Stimulated activated naive CD8-positive, alpha-beta T cell treated with anti-CD3 and anti-CD28 coated beads, Interleukin-15, Interleukin-2, amounts not matched to agents 100 ng/mL and 50 ng/mL, for 24 hours (primary cell): ENCODE data around the gene VENTX.

Source experiments
- H3K27ac Mint-ChIP-seq: one replicate; pipeline ENCODE4 v1.8.0; 2021; ENCODE audit warnings: mild to moderate bottlenecking, mixed read lengths
- H3K27me3 Mint-ChIP-seq: one replicate; pipeline ENCODE4 v1.8.0; 2021; ENCODE audit warnings: mixed read lengths
- H3K36me3 Mint-ChIP-seq: one replicate; pipeline ENCODE4 v1.8.0; 2021; ENCODE audit warnings: low read depth, mixed read lengths
- H3K4me1 Mint-ChIP-seq: one replicate; pipeline ENCODE4 v1.8.0; 2021; ENCODE audit warnings: low read depth, mixed read lengths
- H3K4me3 Mint-ChIP-seq: one replicate; pipeline ENCODE4 v1.8.0; 2021; ENCODE audit warnings: mild to moderate bottlenecking, mixed read lengths
- H3K9me3 Mint-ChIP-seq: one replicate; pipeline ENCODE4 v1.8.0; 2021; ENCODE audit warnings: mixed read lengths

Gene VENTX

GRCh38 chr10:133207627-133208026 lies 30.0 kb upstream of the VENTX start:
- Mint-ChIP-seq H3K4me1 (no peaks in the 10 kb centered on the region), H3K27ac (no peak overlapping the region), H3K4me3 (no peak overlapping the region), H3K9me3 (no peaks in the 10 kb centered on the region), H3K27me3 (no peaks in the 10 kb centered on the region), H3K36me3 (no peaks in the 10 kb centered on the region)

- Mint-ChIP-seq H3K27ac (no peak overlapping the region), H3K9me3 (no peaks in the 10 kb centered on the region), H3K4me3 (no peak overlapping the region), H3K36me3 (no peaks in the 10 kb centered on the region), H3K27me3 (no peaks in the 10 kb centered on the region), H3K4me1 (no peaks in the 10 kb centered on the region)
These were observed 29.2 kb upstream of the VENTX start for GRCh38 chr10:133208466-133208865.

GRCh38 chr10:133209117-133209516 lies 28.5 kb upstream of the VENTX start:
- no peaks in the 10 kb centered on the region for H3K4me1 Mint-ChIP-seq
- no peaks in the 10 kb centered on the region for H3K9me3 Mint-ChIP-seq
- no peaks in the 10 kb centered on the region for H3K27me3 Mint-ChIP-seq
- no peak overlapping the region for H3K27ac Mint-ChIP-seq
- H3K4me3 Mint-ChIP-seq: no peak overlapping the region
- H3K36me3 Mint-ChIP-seq: no peaks in the 10 kb centered on the region

- Mint-ChIP-seq H3K9me3 (no peaks in the 10 kb centered on the region), H3K27ac (no peak overlapping the region), H3K4me1 (no peaks in the 10 kb centered on the region), H3K4me3 (no peak overlapping the region), H3K27me3 (no peaks in the 10 kb centered on the region), H3K36me3 (no peaks in the 10 kb centered on the region)
These were observed 28.0 kb upstream of the VENTX start for GRCh38 chr10:133209641-133210040.

- Mint-ChIP-seq H3K27ac (no peak overlapping the region), H3K9me3 (no peaks in the 10 kb centered on the region), H3K4me3 (no peak overlapping the region), H3K4me1 (no peaks in the 10 kb centered on the region), H3K36me3 (no peaks in the 10 kb centered on the region), H3K27me3 (no peaks in the 10 kb centered on the region)
These were observed 27.1 kb upstream of the VENTX start for GRCh38 chr10:133210398-133211140.

GRCh38 chr10:133211141-133211830 lies 26.4 kb upstream of the VENTX start:
- no peaks in the 10 kb centered on the region for H3K9me3 Mint-ChIP-seq
- H3K36me3 Mint-ChIP-seq: no peaks in the 10 kb centered on the region
- no peak overlapping the region for H3K4me3 Mint-ChIP-seq
- no peaks in the 10 kb centered on the region for H3K4me1 Mint-ChIP-seq
- H3K27ac Mint-ChIP-seq: no peak overlapping the region
- H3K27me3 Mint-ChIP-seq: peaks cover 3% of the 10 kb centered on the region

GRCh38 chr10:133211959-133212852 lies 25.4 kb upstream of the VENTX start:
- no peak overlapping the region for H3K4me3 Mint-ChIP-seq
- H3K4me1 Mint-ChIP-seq: no peaks in the 10 kb centered on the region
- H3K27me3 Mint-ChIP-seq: peaks cover 3% of the 10 kb centered on the region
- no peak overlapping the region for H3K27ac Mint-ChIP-seq
- H3K9me3 Mint-ChIP-seq: no peaks in the 10 kb centered on the region
- H3K36me3 Mint-ChIP-seq: no peaks in the 10 kb centered on the region

GRCh38 chr10:133212853-133213494 lies 24.7 kb upstream of the VENTX start:
- no peaks in the 10 kb centered on the region for H3K9me3 Mint-ChIP-seq
- peaks cover 3% of the 10 kb centered on the region for H3K27me3 Mint-ChIP-seq
- no peak overlapping the region for H3K27ac Mint-ChIP-seq
- H3K4me1 Mint-ChIP-seq: no peaks in the 10 kb centered on the region
- no peaks in the 10 kb centered on the region for H3K36me3 Mint-ChIP-seq
- H3K4me3 Mint-ChIP-seq: no peak overlapping the region

GRCh38 chr10:133213641-133214467 lies 23.8 kb upstream of the VENTX start:
- H3K27ac Mint-ChIP-seq: no peak overlapping the region
- no peaks in the 10 kb centered on the region for H3K4me1 Mint-ChIP-seq

GRCh38 chr10:133214468-133215410 lies 22.9 kb upstream of the VENTX start:
- Mint-ChIP-seq H3K4me1 (no peaks in the 10 kb centered on the region), H3K4me3 (no peak overlapping the region), H3K27ac (no peak overlapping the region), H3K27me3 (peaks cover 3% of the 10 kb centered on the region), H3K9me3 (no peaks in the 10 kb centered on the region), H3K36me3 (no peaks in the 10 kb centered on the region)

More at GRCh38 chr10:133213641-133214467, 23.8 kb upstream of the VENTX start:
- H3K4me3 Mint-ChIP-seq: no peak overlapping the region
- no peaks in the 10 kb centered on the region for H3K36me3 Mint-ChIP-seq
- H3K9me3 Mint-ChIP-seq: no peaks in the 10 kb centered on the region
- peaks cover 3% of the 10 kb centered on the region for H3K27me3 Mint-ChIP-seq

- Mint-ChIP-seq H3K36me3 (no peaks in the 10 kb centered on the region), H3K4me3 (no peak overlapping the region), H3K27ac (no peak overlapping the region)
These were observed 22.1 kb upstream of the VENTX start for GRCh38 chr10:133215586-133215985.

GRCh38 chr10:133216776-133217175 lies 20.9 kb upstream of the VENTX start:
- no peaks in the 10 kb centered on the region for H3K36me3 Mint-ChIP-seq
- no peak overlapping the region for H3K4me3 Mint-ChIP-seq
- no peaks in the 10 kb centered on the region for H3K9me3 Mint-ChIP-seq
- H3K4me1 Mint-ChIP-seq: no peaks in the 10 kb centered on the region
- H3K27me3 Mint-ChIP-seq: peaks cover 12% of the 10 kb centered on the region
- H3K27ac Mint-ChIP-seq: no peak overlapping the region

More at GRCh38 chr10:133215586-133215985, 22.1 kb upstream of the VENTX start:
- H3K4me1 Mint-ChIP-seq: no peaks in the 10 kb centered on the region
- no peaks in the 10 kb centered on the region for H3K9me3 Mint-ChIP-seq
- H3K27me3 Mint-ChIP-seq: peaks cover 3% of the 10 kb centered on the region
